ENCODE results near the gene USP35.

DNA sequence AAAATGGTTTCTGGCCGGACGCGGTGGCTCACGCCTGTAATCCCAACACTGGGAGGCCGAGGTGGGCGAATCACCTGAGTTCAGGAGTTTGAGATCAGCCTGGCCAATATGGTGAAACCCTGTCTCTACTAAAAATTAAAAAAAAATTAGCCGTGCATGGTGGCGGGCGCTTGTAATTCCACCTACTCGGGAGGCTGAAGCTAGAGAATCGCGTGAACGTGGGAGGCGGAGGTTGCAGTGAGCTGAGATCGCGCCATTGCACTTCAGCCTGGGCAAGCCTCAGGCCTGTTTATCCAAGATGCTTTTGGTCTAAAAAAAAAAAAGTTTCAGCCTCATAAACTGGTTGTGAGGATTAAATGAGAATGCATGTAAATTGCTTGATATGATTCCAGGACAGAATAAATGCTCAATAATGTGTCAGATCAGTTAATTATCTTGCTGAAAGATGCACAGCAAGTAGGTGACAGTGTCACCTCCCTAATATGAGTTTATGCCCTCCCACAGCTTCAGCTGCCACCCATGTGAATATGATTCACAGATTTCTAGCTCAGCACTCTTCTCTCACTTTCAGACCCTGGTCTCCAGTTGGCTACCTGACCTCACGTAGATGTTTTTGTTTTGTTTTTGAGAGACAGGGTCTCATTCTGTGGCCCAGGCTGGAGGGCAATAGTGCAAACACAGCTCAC, 48.2 kb upstream of the USP35 start:
- TF ChIP-seq, protein P1, sequence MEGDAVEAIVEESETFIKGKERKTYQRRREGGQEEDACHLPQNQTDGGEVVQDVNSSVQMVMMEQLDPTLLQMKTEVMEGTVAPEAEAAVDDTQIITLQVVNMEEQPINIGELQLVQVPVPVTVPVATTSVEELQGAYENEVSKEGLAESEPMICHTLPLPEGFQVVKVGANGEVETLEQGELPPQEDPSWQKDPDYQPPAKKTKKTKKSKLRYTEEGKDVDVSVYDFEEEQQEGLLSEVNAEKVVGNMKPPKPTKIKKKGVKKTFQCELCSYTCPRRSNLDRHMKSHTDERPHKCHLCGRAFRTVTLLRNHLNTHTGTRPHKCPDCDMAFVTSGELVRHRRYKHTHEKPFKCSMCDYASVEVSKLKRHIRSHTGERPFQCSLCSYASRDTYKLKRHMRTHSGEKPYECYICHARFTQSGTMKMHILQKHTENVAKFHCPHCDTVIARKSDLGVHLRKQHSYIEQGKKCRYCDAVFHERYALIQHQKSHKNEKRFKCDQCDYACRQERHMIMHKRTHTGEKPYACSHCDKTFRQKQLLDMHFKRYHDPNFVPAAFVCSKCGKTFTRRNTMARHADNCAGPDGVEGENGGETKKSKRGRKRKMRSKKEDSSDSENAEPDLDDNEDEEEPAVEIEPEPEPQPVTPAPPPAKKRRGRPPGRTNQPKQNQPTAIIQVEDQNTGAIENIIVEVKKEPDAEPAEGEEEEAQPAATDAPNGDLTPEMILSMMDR (conservative IDR thresholded peaks at IDR 0.05; ENCODE audit: low read depth, low read length) = no peak
- TF ChIP-seq EZH2phosphoT487 (IDR thresholded peaks at IDR 0.05; ENCODE audit: borderline replicate concordance, low read length) (no peak), EZH2 (IDR thresholded peaks at IDR 0.05; ENCODE audit: low read length, unreplicated experiment) (no peak)
